CMK (cell line): ENCODE measurements around the gene RALGAPA2.

Experiments
- DNase-seq: peaks from one replicate; pipeline ENCODE4 v3.0.0-alpha.2; 2010; ENCODE audit warnings: low read depth

Gene RALGAPA2

DNA sequence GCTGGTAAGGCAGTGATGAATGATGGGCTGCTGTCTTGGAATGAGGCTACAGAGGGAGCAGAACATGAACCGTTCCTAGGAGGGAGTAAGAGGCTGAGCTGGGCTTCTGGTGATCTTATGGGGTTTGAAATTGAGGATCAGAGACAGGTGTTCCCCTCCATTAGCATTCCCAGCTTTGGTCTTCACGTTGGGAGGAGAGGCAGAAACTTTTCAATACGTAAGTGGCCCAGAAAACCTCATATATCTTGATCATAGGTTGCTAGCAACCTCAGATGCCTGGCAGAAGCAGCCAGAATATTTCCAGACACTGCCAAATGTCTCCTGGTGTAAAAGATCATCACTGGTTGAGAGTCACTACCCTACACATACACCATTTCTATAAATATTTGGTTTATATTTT is 177.4 kb downstream of the RALGAPA2 start:
- DNase-seq = no peak

DNA sequence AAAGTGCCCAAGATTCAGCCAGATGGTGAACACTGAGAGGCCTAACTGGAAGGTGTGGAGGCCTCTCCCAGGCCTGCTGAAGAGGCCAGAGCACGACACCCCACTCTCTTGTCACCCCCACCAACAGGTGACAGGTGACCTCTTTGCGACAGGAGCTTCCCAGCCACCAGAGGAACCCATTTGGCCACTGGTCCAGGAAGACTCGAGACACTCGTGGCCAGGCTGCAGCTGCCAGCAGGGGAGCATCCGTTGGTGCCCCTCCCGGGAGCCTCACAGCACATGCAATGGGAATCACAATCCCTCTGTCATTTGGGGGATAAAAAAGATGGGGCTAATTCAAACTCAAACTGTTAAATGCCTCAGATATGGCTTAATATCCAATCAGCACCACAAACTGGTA is 181.2 kb downstream of the RALGAPA2 start:
- no peak for DNase-seq

DNA sequence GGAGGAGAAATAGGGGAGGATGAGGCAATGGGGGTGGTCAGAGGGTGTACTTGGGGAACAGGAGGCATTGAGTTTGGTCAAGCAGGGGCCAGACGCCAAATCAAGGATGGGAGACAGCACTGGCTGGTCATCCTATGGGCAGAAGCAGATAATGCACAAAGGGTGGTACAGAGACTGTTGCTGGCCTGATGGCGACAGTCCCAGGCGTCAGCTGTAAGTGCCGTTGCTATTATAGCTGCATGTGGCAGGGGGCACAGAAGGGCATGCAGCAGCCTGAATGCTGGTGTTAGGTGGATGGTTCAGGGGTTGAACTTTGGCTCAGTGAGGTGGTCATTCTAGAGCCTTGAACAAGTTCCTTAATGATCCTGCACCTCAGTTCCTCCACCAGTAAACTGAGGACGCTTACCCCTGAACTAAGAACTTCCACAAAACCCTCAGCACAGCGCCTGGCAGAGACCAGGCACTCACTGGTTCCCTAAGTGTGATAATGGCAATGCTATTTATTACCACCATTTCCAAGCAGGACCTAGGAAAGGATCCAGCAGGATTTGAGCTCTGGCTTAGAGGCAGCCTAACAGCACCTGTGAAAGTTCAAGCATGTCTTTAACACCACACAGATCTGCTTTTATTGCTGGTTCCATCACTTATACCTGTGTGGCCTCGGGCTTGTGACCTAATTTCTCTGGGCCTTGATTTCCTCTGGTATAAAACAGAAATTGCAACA is 181.9 kb downstream of the RALGAPA2 start:
- no peak for DNase-seq

DNA sequence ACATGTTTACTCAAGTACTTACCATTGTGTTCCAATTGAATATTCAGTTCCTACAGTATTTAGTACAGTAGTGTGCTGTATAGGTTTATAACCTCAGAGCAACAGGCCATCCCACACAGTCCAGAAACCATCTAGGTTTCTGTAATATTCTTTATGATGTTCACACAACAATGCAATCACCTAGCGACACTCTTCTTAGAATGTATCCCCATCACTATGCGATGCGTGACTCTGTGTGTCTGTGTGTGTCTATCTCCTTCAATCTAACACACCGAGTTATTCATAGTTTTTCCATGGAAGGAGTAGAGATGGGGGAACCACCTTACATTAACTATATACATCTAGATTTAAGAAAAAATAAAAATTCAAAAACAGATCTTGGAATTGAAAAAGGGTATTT is 182.8 kb downstream of the RALGAPA2 start:
- DNase-seq = no peak

DNA sequence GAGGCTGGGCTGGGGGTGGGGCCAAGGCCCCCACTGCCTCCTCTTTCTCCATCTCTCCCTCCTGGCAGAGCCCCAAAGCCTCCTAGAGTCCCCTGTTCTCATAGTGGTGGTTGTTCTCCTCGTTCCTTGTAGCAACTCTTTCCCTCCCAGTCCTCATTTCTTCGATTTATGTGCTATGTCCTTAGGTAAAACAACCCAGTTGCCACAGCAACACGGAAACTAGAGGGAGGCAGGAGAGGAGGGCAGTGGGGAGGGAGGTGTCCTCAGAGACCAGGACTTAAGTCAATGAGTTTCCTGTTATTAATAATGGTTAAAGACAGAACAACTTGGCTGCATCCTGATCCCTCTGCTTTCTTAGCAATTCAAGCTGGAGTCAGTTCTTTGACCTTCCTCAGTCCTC is 183.6 kb downstream of the RALGAPA2 start:
- DNase-seq = no peak

DNA sequence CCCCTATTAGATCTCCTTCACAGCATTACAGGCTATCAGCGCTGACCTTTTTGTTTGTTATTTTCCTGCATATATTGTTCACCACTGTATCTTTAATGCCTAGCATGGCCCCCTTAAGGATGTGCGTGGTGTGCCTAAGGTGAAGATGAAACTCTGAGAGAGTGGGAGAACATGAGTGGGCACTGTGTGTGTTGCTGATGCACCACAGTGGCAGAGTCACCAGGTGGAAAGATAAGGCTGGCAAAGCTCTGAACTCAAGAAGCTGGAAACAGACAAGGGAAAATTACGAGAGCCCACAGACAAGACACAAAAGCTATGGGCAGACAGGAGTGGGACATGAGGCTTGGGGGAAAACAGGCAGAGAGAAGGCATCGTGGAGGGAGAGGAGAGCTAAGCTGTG is 184.8 kb downstream of the RALGAPA2 start:
- DNase-seq = no peak

DNA sequence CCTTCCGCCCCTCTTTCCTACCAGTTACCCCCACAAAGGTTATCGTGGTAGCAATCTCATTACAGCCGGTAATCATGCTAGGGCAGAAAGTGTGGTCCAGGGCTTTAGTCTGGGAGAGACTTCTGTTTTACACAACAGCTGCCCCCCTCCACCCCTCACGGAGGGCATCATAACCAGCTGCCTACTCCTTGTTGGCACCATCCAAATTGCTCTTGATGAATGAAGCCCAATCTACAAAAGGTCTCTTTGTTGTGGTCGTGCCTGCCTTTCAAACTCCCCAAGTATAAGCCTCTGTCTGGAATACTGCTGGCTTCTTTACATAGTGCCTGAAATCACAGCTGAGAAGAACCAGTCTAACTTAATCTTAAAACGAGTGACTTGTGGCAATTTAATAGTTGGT is 186.7 kb downstream of the RALGAPA2 start:
- DNase-seq = no peak

DNA sequence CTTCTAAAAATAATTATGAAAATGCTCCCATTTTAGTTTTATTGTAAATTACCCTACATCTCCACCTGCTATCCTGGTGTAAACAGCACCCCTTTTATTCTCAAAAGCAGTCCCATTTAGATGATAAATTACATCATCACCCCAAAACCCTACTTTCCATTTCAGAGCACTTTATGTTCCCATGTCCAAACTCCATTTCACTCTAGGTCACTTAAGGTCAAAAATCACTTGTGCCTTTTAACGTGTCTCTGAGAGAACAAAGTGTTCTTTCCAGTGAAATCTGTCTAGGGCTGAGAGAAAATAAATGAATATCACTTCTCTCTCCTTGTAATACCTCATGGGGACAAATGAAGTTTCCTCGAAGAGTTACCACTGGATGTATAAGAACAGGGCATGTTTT is 187.2 kb downstream of the RALGAPA2 start:
- DNase-seq = no peak

DNA sequence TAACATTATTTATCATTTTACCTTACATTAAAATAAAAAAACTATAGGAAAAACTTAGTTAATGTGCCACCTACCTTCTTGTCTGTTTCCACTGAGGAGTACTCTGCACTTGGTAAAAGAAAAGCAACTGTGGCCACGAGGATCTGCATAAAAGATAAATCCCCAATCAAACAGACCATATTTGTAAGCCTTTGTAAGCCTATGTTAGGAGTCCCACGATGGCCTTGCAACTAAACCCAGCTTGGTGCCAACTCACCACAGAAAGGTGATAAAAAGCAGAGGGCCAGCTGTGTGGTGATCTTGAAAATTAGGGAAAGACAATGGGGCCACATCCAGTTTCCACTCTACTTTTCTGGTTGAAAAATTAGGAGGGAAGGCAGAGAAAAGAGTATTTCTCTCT is 187.7 kb downstream of the RALGAPA2 start:
- DNase-seq = no peak

DNA sequence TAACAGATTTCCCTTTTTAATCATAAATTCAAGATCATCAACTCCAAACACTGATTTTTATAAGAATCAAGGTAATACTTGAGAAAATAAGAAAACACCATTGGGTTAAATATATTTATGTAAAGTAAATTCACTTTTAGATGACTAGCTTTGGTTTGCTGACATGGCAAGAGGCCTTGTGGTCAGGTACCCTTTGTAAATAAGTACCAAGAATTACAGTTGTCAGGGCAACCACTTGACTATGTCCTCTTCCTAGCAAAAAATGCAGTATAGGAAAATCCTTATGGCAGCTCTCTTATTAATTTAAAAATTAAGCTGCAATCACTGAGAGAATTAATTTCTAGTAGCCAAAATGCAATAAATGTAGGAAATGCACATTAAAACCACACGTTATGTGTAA is 190.7 kb downstream of the RALGAPA2 start:
- DNase-seq = no peak

DNA sequence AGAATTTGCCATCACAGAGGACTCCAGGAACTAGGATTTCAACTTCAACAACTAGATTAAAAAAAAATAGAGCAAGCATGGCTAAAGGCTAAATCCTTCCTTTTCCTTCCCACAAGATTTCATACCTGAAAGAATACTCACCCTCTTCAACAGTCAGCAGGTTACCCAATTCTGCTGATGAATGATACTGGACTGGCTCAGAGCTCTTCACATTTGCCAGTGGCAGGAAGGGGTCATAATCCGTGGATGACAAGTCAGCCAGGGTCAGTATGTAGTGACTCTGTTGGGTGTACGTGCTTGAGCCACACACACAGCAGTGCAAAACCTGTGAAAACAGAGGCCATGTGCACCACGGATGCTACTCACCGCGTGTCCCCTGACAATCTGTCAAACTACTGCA is 191.7 kb downstream of the RALGAPA2 start:
- DNase-seq = no peak

DNA sequence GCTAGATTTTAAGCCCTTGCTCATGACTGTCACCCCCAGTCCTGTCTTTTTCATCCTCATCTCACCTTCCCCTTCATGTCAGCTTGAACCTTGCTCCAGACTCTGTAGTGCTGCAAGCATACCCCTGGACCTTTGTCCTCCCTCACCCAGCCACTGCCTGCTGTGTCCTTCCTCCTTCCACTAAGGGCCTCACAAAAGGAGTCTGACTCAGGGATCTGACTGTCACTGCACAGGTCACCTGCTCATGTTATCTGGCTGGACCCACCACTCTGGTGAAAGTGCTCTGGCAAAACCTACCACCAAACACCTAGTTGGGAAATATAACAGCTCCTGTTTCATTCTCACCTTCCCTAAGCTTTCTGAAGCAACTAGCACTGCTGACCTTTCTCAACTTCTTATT is 193.2 kb downstream of the RALGAPA2 start:
- DNase-seq = no peak

DNA sequence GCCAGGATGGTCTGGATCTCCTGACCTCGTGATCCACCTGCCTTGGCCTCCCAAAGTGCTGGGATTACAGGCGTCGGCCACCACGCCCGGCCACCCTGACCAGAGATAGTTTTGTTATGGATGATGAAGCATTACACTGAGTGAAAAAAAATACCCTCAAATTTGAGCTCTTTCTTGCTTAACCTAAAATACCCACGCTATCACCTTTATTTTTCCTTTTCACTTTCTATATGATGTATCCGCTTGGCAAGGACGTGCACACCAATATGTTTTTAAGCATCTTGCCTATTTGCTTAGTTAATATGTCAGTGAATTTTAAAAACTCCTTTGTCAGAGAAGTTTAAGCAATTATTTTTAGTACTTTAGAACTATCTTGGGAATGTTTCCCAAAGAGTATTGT is 194.2 kb downstream of the RALGAPA2 start:
- DNase-seq = no peak

DNA sequence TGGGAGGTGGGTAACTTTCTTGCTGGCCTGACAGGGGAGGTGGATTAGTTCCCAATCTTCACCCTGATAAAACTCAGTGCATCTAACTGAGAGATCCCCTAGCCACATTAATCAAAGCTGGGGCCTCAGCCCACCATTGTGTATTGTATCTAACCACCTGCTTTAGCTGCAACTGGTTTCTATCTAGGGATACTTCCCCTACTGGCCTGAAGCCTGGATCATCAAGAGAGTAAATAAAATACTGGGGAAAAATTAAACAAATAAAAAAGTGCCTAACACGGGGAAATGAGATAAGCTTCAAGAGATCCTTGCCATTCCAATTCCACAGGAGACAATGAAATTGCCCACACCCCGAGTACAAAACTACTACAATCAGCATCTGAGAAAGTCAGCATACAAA is 195.1 kb downstream of the RALGAPA2 start:
- DNase-seq = no peak

DNA sequence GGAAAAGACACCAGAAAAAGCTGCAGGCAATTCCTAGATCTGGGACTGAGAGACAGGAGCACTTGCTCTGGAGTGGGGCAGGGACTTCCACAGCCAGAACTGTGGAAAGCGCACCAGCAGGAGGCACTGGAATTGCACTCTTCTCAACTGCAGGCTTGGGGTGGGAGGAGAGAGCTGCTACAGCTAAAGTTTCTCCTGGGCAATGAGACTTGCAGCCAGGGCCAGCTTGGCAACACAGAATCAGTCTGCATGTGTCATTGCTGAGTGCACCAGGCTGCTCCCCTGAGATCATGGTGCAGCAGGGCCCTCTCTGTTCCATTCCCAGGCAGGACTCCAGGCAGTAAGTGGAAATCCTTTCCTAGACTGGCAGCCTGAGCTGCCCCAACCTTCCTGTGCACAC is 198.7 kb downstream of the RALGAPA2 start:
- DNase-seq = no peak

DNA sequence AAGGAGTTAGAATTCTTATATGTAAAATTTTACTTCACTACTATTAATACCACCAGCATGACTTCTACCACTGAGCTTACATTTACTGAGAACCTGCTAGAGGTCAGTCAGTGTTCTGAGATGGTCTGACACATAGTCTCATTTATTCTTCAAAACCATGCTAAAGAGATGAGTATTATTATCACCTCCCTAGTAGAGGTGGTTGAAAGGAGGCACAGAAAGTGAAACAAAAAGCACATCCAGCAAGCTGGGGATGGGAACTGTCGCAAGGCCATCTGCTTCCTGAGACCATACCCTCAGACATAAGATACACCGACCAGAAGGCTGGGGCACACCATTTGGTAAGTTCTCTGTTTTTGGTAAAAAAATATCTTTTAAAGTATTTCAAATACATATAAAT is 206.9 kb downstream of the RALGAPA2 start:
- no peak for DNase-seq

DNA sequence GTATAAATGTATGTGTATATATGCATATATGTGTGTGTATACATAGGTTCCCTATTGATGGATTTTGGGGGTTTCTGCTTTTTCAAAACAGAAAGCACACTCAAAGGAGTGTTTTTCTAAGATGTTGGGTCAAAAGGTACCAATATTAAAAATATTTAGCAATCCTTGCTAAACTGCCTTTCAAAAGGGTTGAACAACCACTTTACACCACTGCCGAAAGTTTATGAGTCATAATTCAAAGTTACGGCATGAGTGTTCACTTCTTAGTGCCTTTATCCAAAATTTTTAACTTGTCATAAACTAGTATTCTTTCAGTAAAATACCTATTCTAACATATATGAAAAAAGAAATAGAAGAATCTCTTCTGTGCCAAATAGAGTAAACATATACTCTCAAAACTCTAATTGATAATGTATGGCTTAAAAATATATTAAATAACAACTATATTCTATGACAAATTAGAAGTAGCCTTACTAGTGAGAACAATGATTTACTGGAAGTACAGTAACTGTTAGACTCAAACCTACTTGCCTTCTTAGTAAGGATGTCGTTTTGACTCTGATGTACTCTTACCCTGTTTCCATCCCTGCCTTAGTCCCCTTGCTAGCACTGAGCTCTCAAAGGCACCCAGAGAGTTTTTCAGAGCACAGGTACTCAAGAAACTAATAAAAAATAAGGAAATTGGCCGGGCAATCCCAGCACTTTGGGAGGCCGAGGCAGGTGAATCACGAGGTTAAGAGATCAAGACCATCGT is 208.5 kb downstream of the RALGAPA2 start:
- DNase-seq = no peak

DNA sequence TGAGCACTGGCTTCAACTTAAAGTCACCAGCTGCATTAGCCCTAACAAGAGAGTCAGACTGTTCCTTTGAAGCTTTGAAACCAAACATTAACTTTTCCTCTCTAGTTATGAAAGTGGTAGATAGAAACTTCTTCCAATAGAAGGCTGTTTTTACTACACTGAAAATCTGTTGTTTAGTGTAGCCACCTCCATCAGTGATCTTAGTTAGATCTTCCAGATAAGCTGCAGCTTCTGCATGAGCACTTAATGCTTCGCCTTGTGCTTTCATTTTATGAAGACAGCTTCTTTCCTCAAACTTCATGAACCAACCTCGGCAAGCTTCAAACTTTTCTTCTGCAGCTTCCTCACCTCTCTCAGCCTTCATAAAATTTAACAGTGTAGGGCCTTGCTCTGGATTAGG is 211.3 kb downstream of the RALGAPA2 start:
- no peak for DNase-seq

DNA sequence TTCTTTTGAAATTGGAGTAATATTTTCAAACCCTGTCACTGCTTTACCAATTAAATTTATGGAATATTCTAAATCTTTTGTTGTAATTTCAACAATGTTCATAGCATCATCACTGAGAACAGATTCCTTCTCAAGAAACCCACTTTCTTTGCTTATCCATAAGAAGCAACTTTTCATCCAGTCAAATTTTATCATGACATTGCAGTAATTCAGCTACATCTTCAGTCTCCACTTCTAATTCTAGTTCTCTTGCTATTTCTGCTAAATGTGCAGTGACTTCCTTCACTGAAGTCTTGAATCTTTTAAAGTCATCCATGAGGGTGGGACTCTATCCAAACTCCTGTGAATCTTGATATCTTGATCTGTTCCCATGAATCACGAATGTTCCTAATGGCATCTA is 212.1 kb downstream of the RALGAPA2 start:
- no peak for DNase-seq

DNA sequence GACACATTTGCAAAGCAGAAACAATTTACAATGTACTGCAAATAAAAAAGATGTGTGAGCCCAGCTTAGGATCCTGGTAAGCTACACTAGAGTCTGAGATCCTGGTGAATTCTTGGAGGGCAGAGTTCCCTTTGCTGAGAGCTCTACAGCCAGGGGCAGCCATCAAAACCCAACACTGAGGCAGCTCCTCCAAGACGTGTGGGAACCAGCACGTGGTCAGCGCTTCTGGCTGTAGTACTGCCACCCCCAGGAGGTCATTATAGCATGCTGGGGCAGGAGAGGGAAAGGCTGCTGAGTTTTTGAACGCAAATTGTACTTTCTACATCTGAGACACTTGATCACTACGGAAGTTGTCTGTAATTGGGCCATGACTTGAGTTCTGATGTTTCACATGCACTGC is 213.0 kb downstream of the RALGAPA2 start:
- no peak for DNase-seq

DNA sequence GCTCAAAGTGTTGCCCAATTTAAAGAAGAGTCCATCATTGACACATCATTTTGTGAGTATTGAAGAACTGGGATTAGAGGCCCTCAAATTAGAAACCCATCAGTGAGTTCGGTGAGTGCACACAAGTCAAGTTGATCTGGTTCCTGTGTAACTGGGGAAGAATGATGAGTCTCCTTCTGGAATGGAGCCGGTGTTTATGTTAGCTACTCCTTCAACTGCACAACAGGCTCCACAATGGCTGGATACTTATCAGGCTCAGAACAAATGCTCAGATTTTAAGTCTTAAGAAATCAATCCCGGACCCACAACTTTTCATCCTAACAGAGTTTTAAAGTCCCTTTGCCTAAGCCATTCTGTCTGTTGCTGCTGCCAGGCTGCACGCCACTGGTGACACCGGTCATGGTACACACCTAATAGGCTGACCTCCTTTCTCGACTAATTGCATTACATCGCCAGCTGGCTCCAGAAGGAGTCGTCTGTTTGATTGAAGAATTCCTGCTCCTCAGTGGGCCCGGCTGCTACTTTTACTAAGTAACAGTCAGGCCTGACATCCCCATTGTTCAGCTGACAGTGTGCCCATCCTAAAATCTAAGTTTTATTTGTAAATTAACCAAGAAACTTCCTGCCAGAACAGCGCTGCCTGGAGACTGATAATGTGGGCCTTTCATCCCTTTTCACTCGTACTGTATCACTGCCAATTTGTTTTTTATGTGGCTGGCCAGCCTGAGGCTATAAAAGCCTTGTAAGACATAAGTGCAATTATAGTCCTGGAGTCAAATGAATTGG is 214.2 kb downstream of the RALGAPA2 start:
- no peak for DNase-seq

DNA sequence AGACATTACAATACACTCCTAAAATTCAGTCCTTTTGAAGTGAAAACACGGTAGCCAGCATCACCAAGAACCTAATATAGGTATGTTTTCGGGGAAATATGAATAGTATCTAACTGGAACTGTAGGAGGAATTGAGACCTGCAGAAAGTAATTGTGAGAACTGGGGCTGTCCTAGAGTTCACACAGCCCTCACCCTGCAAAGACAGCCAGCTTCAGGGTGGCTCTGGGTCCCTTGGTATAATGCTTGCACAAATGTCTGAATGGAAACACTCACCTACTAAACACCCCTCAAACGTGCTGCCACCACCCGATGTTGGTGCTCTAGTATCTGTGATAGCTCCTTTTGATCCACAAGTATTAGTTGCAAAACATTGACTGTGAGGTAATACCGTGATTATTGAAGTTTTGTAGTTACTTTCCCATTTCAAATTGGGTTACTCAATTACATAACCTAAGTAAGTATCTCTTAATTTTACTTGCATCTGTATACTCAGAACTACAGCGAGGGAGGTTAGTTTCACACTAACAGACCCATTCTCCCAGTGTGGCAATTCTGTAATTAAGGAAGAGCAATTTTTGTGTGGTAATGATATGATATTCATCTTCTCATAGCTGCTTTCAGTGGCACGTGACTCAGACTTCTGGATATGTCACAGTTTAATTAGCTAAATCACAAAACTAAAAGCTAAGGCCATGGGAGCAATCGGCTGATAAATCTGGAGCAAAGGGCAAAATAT is 215.0 kb downstream of the RALGAPA2 start:
- DNase-seq = no peak
